ENCODE measurements around the gene XRRA1. TPM values are rescaled to one million over a fixed set of nuclear protein-coding genes. Genes with fewer than 3 reads are reported as not detected.

The XRRA1 gene
- total RNA-seq, 1 experiment from 2014 or later: 11.9 TPM

DNA sequence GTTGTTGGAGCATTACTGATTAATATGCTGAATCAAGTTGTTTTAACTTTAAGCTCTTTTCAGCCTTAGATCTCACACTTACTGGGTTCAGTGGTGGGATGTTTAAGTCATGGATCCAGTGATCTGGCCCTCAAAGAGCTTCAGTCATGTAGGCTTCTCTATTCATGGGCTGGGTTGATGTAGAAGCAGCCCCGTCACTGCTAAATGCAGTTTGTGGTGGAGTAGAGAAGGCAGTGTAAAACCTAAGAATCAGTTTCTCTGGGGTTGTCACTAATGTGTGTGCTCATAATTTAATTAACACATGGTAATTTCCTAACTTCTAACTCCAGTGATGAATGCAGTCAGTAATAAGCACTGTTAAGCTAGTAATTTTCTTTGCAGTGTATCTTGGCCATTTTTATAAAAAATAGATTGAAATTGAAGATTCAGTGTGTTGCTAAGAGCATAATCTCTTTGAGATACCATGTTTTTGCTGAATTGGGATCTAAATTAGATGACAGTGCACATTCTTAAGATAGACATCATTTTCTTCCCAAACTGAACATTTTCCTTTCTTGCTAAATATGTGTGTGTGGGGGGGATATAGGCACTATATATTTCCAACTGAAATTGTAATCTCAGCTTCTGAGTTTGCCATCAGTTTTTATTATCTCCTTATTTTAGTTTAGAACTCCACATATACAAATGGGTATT is 9.2 kb upstream of the XRRA1 start:
- Mint-ChIP-seq H3K4me1 (ENCODE audit: low read depth, unreplicated experiment) (peaks cover 10% of the 10 kb centered on the region), H3K36me3 (ENCODE audit: insufficient read depth, unreplicated experiment) (peaks cover 22% of the 10 kb centered on the region), H3K27me3 (ENCODE audit: insufficient read depth, unreplicated experiment) (no peaks in the 10 kb centered on the region), H3K9me3 (ENCODE audit: unreplicated experiment) (no peaks in the 10 kb centered on the region), H3K27ac (ENCODE audit: unreplicated experiment) (no peak overlapping the region), H3K4me3 (ENCODE audit: unreplicated experiment) (no peak overlapping the region)
- BruUV-seq (replicated peaks): no TSS peak
- intact Hi-C loops (cut with micrococcal nuclease; ENCODE audit: unreplicated experiment): no loop called here
- DNase-seq: no peak
- Histone ChIP-seq H3K4me3 (ENCODE audit: low read depth, low read length) (no peak overlapping the region), H3K4me1 (peaks cover 9% of the 10 kb centered on the region), H3K27me3 (replicated peaks; ENCODE audit: control insufficient read depth, insufficient read depth, low read length) (no peaks in the 10 kb centered on the region), H3K36me3 (ENCODE audit: control insufficient read depth, insufficient read depth, low read length) (peaks cover 2% of the 10 kb centered on the region; the same call in 1 of the 2 replicates), H3K9me3 (no peaks in the 10 kb centered on the region)
- ChIA-PET POLR2A (no interaction called here), CTCF (no interaction called here)
- TF ChIP-seq, protein P1, sequence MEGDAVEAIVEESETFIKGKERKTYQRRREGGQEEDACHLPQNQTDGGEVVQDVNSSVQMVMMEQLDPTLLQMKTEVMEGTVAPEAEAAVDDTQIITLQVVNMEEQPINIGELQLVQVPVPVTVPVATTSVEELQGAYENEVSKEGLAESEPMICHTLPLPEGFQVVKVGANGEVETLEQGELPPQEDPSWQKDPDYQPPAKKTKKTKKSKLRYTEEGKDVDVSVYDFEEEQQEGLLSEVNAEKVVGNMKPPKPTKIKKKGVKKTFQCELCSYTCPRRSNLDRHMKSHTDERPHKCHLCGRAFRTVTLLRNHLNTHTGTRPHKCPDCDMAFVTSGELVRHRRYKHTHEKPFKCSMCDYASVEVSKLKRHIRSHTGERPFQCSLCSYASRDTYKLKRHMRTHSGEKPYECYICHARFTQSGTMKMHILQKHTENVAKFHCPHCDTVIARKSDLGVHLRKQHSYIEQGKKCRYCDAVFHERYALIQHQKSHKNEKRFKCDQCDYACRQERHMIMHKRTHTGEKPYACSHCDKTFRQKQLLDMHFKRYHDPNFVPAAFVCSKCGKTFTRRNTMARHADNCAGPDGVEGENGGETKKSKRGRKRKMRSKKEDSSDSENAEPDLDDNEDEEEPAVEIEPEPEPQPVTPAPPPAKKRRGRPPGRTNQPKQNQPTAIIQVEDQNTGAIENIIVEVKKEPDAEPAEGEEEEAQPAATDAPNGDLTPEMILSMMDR (IDR thresholded peaks at IDR 0.05; ENCODE audit: insufficient read depth in 1 of 2, low read depth in 1 of 2, low read length in 1 of 2, severe bottlenecking in 1 of 2, unreplicated experiment in 1 of 2): no peak

DNA sequence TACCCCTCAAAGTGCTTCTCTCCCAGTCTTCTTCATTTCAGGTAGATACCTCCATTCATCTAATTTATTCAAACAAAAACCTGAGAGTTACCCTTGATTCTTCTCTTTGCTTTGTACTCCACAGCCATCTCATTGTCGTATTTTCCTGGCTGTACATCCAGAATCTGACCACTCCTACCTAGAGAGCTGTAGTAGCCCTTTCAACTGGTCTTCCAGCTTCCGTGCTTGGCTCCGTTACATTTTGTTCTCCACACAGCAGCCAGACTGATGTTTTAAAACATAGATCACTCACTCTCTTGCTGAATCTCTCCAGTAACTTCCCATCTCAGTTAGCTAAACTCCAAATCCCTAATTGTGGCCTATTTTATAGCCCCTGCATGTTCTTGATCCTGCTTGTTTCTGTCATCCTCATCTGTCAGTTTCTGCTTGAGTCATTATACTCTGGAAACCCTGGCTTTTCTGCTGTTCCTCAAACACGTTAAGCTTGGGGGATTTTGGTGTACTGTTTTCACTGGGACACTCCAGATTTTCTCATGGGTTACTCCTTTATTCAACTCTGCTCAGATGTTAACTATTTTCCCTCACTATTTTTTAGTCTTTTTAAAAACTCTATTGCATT is 7.6 kb upstream of the XRRA1 start:
- Histone ChIP-seq H3K27me3 (replicated peaks; ENCODE audit: control insufficient read depth, insufficient read depth, low read length) (no peaks in the 10 kb centered on the region), H3K4me1 (no peaks in the 10 kb centered on the region), H3K36me3 (ENCODE audit: control insufficient read depth, insufficient read depth, low read length) (peaks cover 4% of the 10 kb centered on the region; the same call in 1 of the 2 replicates), H3K4me3 (ENCODE audit: low read depth, low read length) (no peak overlapping the region), H3K9me3 (no peaks in the 10 kb centered on the region)
- H3K27me3 Mint-ChIP-seq (ENCODE audit: insufficient read depth, unreplicated experiment): no peaks in the 10 kb centered on the region
- intact Hi-C loops (cut with micrococcal nuclease; ENCODE audit: unreplicated experiment): no loop called here
- peaks cover 16% of the 10 kb centered on the region for H3K36me3 Mint-ChIP-seq (ENCODE audit: insufficient read depth, unreplicated experiment)
- CTCF ChIA-PET: no interaction called here
- POLR2A ChIA-PET: no interaction called here
- DNase-seq: no peak
- TF ChIP-seq, protein P1 (IDR thresholded peaks at IDR 0.05; ENCODE audit: insufficient read depth in 1 of 2, low read depth in 1 of 2, low read length in 1 of 2, severe bottlenecking in 1 of 2, unreplicated experiment in 1 of 2): no peak
- no peaks in the 10 kb centered on the region for H3K9me3 Mint-ChIP-seq (ENCODE audit: unreplicated experiment)
- H3K27ac Mint-ChIP-seq (ENCODE audit: unreplicated experiment): no peak overlapping the region
- no peak overlapping the region for H3K4me3 Mint-ChIP-seq (ENCODE audit: unreplicated experiment)
- no TSS peak for BruUV-seq (replicated peaks)
- peaks cover 10% of the 10 kb centered on the region for H3K4me1 Mint-ChIP-seq (ENCODE audit: low read depth, unreplicated experiment)

DNA sequence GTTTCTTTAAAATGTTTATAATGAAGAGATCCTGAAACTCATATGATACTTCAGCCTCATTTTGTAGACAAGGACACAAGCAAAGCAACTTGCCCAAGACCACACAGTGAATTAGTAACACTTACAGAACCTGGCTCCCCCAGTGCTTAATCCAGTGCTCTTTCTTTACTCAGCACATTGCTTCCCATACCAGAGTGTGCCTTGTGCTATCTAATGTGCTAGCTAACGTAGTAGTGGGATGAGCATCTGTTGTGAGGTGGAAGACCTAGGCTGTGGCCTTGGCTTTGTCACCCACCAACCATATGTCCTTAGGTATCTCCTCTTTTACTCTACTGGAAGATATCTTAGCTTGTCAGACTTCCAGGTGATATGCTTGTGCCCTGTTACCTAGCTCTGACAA is 5.3 kb upstream of the XRRA1 start:
- H3K27me3 Mint-ChIP-seq (ENCODE audit: insufficient read depth, unreplicated experiment): no peaks in the 10 kb centered on the region
- peaks cover 24% of the 10 kb centered on the region for H3K36me3 Mint-ChIP-seq (ENCODE audit: insufficient read depth, unreplicated experiment)
- POLR2A ChIA-PET: no interaction called here
- no TSS peak for BruUV-seq (replicated peaks)
- H3K4me3 Mint-ChIP-seq (ENCODE audit: unreplicated experiment): no peak overlapping the region
- intact Hi-C loops (cut with micrococcal nuclease; ENCODE audit: unreplicated experiment): no loop called here
- H3K9me3 Mint-ChIP-seq (ENCODE audit: unreplicated experiment): no peaks in the 10 kb centered on the region
- Histone ChIP-seq H3K9me3 (no peaks in the 10 kb centered on the region), H3K4me3 (ENCODE audit: low read depth, low read length) (no peak overlapping the region), H3K36me3 (ENCODE audit: control insufficient read depth, insufficient read depth, low read length) (peaks cover 2% of the 10 kb centered on the region; the same call in 1 of the 2 replicates), H3K4me1 (peaks cover 5% of the 10 kb centered on the region), H3K27me3 (replicated peaks; ENCODE audit: control insufficient read depth, insufficient read depth, low read length) (no peaks in the 10 kb centered on the region)
- CTCF ChIA-PET: no interaction called here
- H3K4me1 Mint-ChIP-seq (ENCODE audit: low read depth, unreplicated experiment): peaks cover 10% of the 10 kb centered on the region
- DNase-seq: no peak
- no peak overlapping the region for H3K27ac Mint-ChIP-seq (ENCODE audit: unreplicated experiment)
- TF ChIP-seq, protein P1 (IDR thresholded peaks at IDR 0.05; ENCODE audit: insufficient read depth in 1 of 2, low read depth in 1 of 2, low read length in 1 of 2, severe bottlenecking in 1 of 2, unreplicated experiment in 1 of 2): no peak
